Endothelial cell (in vitro differentiated cells): ENCODE results near the gene CHD5. TPM values are rescaled to one million over a fixed set of nuclear protein-coding genes. Genes with fewer than 3 reads are reported as not detected.

Experiments used
- DNase-seq: peaks from one replicate; pipeline ENCODE4 v3.0.0; 2021; ENCODE audit warnings: low spot score
- H3K27ac Mint-ChIP-seq: one replicate; pipeline ENCODE4 v1.8.0; 2021; ENCODE audit warnings: mixed read lengths, inconsistent platforms; ENCODE audit not compliant: unreplicated experiment
- H3K27me3 Mint-ChIP-seq: one replicate; pipeline ENCODE4 v1.8.0; 2021; ENCODE audit warnings: mild to moderate bottlenecking, moderate library complexity, mixed read lengths, inconsistent platforms; ENCODE audit not compliant: unreplicated experiment
- H3K36me3 Mint-ChIP-seq: one replicate; pipeline ENCODE4 v1.8.0; 2021; ENCODE audit warnings: mild to moderate bottlenecking, low read depth, mixed read lengths, inconsistent platforms; ENCODE audit not compliant: unreplicated experiment
- H3K4me1 Mint-ChIP-seq: one replicate; pipeline ENCODE4 v1.8.0; 2021; ENCODE audit warnings: mild to moderate bottlenecking, mixed read lengths, inconsistent platforms; ENCODE audit not compliant: unreplicated experiment
- H3K4me3 Mint-ChIP-seq: one replicate; pipeline ENCODE4 v1.8.0; 2021; ENCODE audit warnings: mild to moderate bottlenecking, mixed read lengths, inconsistent platforms; ENCODE audit not compliant: unreplicated experiment
- H3K9me3 Mint-ChIP-seq: one replicate; pipeline ENCODE4 v1.8.0; 2021; ENCODE audit warnings: mixed read lengths, inconsistent platforms; ENCODE audit not compliant: unreplicated experiment
- total RNA-seq: library from RNA; stranded (reverse); fragmentation: NEBNext Ultra II Directional; extraction: Animal tissue kit (Norgen Biotek cat#: 25700); gene quantifications from one replicate; pipeline ENCODE4 v1.2.1, GENCODE V29; 2021; ENCODE audit not compliant: unreplicated experiment
- TF ChIP-seq, protein P1 (sequence below): fragments of 200-600 bp; sonication (generic); IDR thresholded peaks from one replicate; pipeline ENCODE4 v1.5.0; 2021; ENCODE audit warnings: antibody characterized with exemption; ENCODE audit not compliant: unreplicated experiment

The CHD5 gene
- total RNA-seq, 1 donor from 2014 or later = 0.15 TPM

DNA sequence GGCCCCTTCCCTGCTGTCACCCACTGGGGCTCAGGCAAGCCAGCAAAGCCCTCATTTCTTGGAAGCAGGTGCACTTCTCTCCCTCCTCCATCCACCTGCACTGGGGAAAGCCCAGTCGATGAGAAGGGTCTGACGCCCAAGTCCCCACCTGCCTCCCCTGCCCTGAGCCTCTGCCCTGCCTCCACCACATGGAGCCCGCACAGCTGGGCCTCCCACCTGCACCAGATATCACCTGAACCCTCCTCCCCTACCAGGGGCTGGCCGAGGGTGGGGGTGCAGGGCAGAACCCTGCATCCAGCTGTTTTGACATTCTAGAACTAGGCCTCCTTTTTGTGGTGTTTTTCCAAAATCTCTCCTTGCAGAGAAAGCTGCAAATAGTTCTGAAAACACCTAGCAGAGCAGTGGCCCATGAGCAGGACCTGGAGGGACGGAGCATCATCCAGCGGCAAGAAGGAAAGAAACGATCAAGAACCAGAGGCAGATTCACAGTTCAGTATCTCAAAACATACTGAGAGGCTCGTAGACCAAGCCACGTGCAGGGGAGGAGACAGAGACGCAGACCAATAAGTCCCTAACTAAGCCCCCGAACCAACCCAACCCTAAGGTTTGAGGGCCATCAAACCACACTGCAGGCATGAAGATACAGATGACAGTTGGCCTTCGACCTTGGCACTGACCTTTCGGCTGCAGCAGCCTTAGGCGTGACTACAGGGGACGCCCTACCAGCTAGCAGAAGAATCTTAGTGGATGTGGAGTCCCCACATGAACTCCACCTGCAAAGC, 16.7 kb downstream of the CHD5 start:
- TF ChIP-seq, protein P1, sequence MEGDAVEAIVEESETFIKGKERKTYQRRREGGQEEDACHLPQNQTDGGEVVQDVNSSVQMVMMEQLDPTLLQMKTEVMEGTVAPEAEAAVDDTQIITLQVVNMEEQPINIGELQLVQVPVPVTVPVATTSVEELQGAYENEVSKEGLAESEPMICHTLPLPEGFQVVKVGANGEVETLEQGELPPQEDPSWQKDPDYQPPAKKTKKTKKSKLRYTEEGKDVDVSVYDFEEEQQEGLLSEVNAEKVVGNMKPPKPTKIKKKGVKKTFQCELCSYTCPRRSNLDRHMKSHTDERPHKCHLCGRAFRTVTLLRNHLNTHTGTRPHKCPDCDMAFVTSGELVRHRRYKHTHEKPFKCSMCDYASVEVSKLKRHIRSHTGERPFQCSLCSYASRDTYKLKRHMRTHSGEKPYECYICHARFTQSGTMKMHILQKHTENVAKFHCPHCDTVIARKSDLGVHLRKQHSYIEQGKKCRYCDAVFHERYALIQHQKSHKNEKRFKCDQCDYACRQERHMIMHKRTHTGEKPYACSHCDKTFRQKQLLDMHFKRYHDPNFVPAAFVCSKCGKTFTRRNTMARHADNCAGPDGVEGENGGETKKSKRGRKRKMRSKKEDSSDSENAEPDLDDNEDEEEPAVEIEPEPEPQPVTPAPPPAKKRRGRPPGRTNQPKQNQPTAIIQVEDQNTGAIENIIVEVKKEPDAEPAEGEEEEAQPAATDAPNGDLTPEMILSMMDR = no peak
- H3K4me3 Mint-ChIP-seq = no peak overlapping the region
- peaks cover 6% of the 10 kb centered on the region for H3K4me1 Mint-ChIP-seq
- H3K36me3 Mint-ChIP-seq = peaks cover 4% of the 10 kb centered on the region
- H3K9me3 Mint-ChIP-seq = no peaks in the 10 kb centered on the region
- no peak overlapping the region for H3K27ac Mint-ChIP-seq
- DNase-seq = no peak
- peaks cover 10% of the 10 kb centered on the region for H3K27me3 Mint-ChIP-seq

DNA sequence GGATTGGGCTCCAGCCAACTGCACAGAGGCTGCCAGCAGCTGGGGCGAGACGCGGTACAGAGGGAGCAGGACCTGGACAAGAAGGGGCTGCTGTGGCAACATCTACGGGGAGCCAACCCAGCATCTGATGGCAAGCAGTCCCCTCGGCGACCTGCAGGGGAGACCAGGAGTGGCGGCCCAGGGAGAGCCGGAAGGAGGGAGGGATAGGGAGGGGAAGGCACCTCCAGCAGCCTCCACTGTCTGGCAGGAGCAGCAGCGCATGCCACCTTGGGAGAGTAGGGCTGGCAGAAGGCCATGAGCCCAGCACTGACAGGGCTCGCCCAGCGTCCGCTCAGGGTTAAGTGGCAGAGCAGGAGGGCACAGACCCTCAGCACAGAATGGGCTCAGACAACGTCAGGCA, 17.3 kb downstream of the CHD5 start:
- TF ChIP-seq, protein P1 = peak; percentile 14
- peaks cover 6% of the 10 kb centered on the region for H3K4me1 Mint-ChIP-seq
- no peak for DNase-seq
- H3K9me3 Mint-ChIP-seq = no peaks in the 10 kb centered on the region
- no peak overlapping the region for H3K27ac Mint-ChIP-seq
- peaks cover 9% of the 10 kb centered on the region for H3K27me3 Mint-ChIP-seq
- H3K36me3 Mint-ChIP-seq = peaks cover 4% of the 10 kb centered on the region
- H3K4me3 Mint-ChIP-seq = no peak overlapping the region

DNA sequence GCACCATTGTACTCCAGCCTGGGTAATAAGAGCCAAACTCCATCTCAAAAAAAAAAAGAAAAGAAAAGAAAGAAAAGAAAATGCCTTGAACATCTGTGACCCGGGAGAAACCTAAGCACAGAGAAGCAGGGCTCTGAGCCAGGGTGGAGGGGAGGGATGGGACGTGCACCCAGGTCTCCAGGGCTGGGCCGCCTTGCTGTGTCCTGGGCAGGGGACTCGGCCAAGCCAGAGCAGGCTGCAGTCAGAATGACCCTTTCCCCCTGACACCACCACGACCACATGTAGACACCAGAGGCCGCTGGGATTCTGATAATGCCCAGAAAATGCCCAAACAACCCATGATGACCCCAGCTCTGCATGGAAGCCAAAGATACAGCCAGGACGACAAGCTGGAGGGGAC, 17.8 kb downstream of the CHD5 start:
- Mint-ChIP-seq H3K27ac (no peak overlapping the region), H3K9me3 (no peaks in the 10 kb centered on the region), H3K36me3 (peaks cover 4% of the 10 kb centered on the region), H3K4me1 (peaks cover 6% of the 10 kb centered on the region), H3K27me3 (peaks cover 7% of the 10 kb centered on the region), H3K4me3 (no peak overlapping the region)
- DNase-seq = no peak
- TF ChIP-seq, protein P1 = no peak

DNA sequence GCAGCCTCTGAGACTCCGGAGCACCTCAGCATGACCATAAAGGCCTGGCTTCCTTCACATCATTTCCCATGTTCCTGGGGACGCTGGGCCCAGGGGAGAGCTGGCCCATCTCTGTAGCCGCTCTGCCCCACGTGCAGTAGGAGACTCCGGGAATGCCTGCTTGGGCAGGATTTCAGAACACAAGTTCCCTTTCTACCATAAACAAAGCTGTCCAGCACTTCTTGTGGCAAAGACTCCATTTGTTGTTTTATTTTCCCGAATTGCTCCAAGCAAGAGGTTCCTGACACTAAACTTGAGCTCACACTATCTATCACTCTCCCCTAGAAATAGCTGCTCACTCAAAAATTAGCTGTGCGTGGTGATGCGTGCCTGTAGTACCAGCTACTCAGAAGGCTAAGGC, 21.9 kb downstream of the CHD5 start:
- DNase-seq = no peak
- Mint-ChIP-seq H3K9me3 (no peaks in the 10 kb centered on the region), H3K27me3 (peaks cover 11% of the 10 kb centered on the region), H3K4me1 (peaks cover 6% of the 10 kb centered on the region), H3K27ac (no peak overlapping the region), H3K36me3 (peaks cover 4% of the 10 kb centered on the region), H3K4me3 (no peak overlapping the region)
- TF ChIP-seq, protein P1 = no peak

DNA sequence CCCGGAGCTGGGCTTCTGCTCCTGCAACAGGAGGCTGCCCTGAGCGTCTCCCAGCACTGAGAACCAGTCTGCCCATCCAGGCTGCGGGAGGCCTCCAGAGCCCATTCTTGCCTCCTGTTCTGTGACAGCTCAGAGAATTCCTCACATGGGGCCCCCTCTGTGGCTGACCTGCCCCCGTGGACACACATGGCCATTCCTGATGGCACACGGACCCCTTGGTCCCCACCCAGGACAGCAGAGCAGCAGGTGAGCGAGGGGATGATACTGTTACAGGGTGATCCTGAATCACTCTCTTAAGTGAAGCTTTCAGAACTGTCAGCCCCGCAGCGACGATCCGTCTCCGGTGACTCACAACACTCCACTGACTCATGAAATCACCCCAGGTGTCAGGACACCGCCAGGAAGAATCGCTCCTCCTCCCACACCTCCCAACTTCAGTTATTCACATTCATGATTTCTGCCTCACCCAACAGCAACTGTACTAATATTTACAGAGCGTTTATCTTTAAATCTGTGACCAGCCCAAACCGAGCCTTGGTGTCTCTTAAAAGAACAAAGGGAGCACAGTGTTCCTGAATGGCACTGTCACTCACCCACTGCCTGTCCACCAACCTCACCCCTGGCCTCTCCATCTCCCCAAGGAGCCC, 22.5 kb downstream of the CHD5 start:
- Mint-ChIP-seq H3K9me3 (no peaks in the 10 kb centered on the region), H3K27me3 (peaks cover 11% of the 10 kb centered on the region), H3K4me3 (no peak overlapping the region), H3K4me1 (peaks cover 6% of the 10 kb centered on the region), H3K36me3 (peaks cover 4% of the 10 kb centered on the region), H3K27ac (no peak overlapping the region)
- TF ChIP-seq, protein P1 = no peak
- no peak for DNase-seq
